Stomach (tissue), 4 donors: Measurements from ENCODE around the gene MRC1.

Experiments
- EP300 ChIP-seq: sonication (generic); formaldehyde crosslinking; IDR thresholded peaks from one replicate; pipeline ENCODE4 v1.6.1; 2017; ENCODE audit warnings: antibody characterized with exemption
- POLR2AphosphoS5 ChIP-seq, 3 donors: sonication (generic); formaldehyde crosslinking; IDR thresholded peaks; one replicate each; pipeline ENCODE4 v1.6.1; 2016; ENCODE audit warnings: antibody characterized with exemption in 3 of 3
- TF ChIP-seq, protein P1 (sequence below), 7 experiments: fragments of 450-650 bp in 4 of 7; fragments of 200-600 bp in 3 of 7; sonication (generic) in 3 of 7; IDR thresholded peaks; one replicate each; pipeline ENCODE4 v1.5.1; 2016 to 2019; ENCODE audit warnings: antibody characterized with exemption in 7 of 7, control low read depth in 2 of 7, mild to moderate bottlenecking in 1 of 7

DNA sequence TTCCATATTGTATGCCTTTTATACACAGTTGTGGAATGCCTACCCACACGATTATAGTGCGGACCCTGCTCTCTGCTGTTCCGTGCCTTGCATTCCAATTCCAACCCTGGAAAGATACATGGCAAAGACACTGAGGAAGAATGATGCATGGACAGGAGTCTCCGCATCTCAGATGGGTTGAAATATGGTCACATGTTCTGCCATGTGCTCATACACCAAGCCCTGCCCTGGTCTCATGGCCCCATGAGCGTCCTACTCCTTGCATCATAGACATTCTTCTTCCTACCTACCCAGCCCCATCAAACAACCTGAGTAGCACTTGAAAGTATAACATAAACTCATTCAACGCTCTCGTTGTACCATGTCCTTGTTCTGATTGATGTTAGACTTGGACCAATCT, 148.9 kb downstream of the MRC1 start:
- TF ChIP-seq, protein P1, sequence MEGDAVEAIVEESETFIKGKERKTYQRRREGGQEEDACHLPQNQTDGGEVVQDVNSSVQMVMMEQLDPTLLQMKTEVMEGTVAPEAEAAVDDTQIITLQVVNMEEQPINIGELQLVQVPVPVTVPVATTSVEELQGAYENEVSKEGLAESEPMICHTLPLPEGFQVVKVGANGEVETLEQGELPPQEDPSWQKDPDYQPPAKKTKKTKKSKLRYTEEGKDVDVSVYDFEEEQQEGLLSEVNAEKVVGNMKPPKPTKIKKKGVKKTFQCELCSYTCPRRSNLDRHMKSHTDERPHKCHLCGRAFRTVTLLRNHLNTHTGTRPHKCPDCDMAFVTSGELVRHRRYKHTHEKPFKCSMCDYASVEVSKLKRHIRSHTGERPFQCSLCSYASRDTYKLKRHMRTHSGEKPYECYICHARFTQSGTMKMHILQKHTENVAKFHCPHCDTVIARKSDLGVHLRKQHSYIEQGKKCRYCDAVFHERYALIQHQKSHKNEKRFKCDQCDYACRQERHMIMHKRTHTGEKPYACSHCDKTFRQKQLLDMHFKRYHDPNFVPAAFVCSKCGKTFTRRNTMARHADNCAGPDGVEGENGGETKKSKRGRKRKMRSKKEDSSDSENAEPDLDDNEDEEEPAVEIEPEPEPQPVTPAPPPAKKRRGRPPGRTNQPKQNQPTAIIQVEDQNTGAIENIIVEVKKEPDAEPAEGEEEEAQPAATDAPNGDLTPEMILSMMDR (IDR thresholded peaks at IDR 0.05): no peak
- no peak for TF ChIP-seq POLR2AphosphoS5 (IDR thresholded peaks at IDR 0.05)
- no peak for TF ChIP-seq EP300
